Measurements from ENCODE around the gene RAPGEF6. TPM values are rescaled to one million over a fixed set of nuclear protein-coding genes. Genes with fewer than 3 reads are reported as not detected.

The RAPGEF6 gene
- total and polyA plus RNA-seq, 9 of the 15 experiments (the other 6 are each of a cell fraction or from before 2014, with no cell fraction given) = 2.7 to 23.4 (median 12.7) TPM

- no peak for TF ChIP-seq SMC3 (conservative IDR thresholded peaks at IDR 0.05; ENCODE audit: insufficient read depth, low read depth, low read length)
These were observed 203.2 kb downstream of the RAPGEF6 start (continued) for GRCh38 chr5:131431794-131432193.

- H2AFZ ChIP-seq (ENCODE audit: low read depth, low read length) = no peak overlapping the region
- ChIA-PET POLR2A (interaction anchor here (0.5 kb wide), 1 partner anchor 501 kb away, joined by 3 read pairs; no protein-coding TSS in a partner anchor), CTCF (ENCODE audit: low intra/inter-chr PET ratio) (no interaction called here)
- in situ Hi-C loops (cut with MboI) (loop anchor here (25.0 kb wide), 1 partner anchor 582 kb away; the partner anchor contains the start of gene ACSL6), intact Hi-C loops (cut with micrococcal nuclease) (no loop called here)
- H3K27me3 ChIP-seq (ENCODE audit: control insufficient read depth in 2 of 2, insufficient read depth in 2 of 2, low read length in 2 of 2) = no peaks in the 10 kb centered on the region
- FAIRE-seq (peak; percentile 73), DNase-seq (ENCODE audit: extremely low read depth in 1 of 4, low spot score in 3 of 4) (no peak), ATAC-seq (no peak)
- H4K20me1 ChIP-seq (replicated peaks; ENCODE audit: control insufficient read depth, insufficient read depth, low read length) = no peaks in the 10 kb centered on the region
- no TSS peak for BruUV-seq (replicated peaks)
- H3K36me3 ChIP-seq (ENCODE audit: control insufficient read depth, insufficient read depth, low read length) = peaks cover 80% of the 10 kb centered on the region
- no peak overlapping the region for H3K4me3 ChIP-seq
- no peaks in the 10 kb centered on the region for H3K9me1 ChIP-seq (ENCODE audit: control insufficient read depth, insufficient read depth, low read length)
- H3K79me2 ChIP-seq (ENCODE audit: control insufficient read depth, insufficient read depth, low read length) = no peaks in the 10 kb centered on the region
- no peak overlapping the region for H3K4me2 ChIP-seq (ENCODE audit: insufficient read depth, low read length)
- H3K4me1 ChIP-seq (replicated peaks in 1 of 2; ENCODE audit: control insufficient read depth in 2 of 2, insufficient read depth in 2 of 2, low read length in 2 of 2) = no peaks in the 10 kb centered on the region
- WGBS (ENCODE audit: insufficient coverage, low coverage, missing lambda C conversion rate) = 67% methylated on average over 1 of the region's 1 CpG
- TF ChIP-seq HLTF (IDR thresholded peaks at IDR 0.05) (no peak), ZNF644 (tag; IDR thresholded peaks at IDR 0.05; ENCODE audit: low read depth) (no peak), SMARCA4 (IDR thresholded peaks at IDR 0.05) (no peak), ARHGAP35 (IDR thresholded peaks at IDR 0.05; ENCODE audit: partially characterized antibody) (no peak), GTF2F1 (IDR thresholded peaks at IDR 0.05; ENCODE audit: low read depth, low read length) (no peak), ZNF778 (CRISPR knock-in tag; IDR thresholded peaks at IDR 0.05) (no peak), GTF2E2 (tag; IDR thresholded peaks at IDR 0.05) (no peak), POLR2A (conservative IDR thresholded peaks at IDR 0.05) (no peak), ZNF79 (CRISPR knock-in tag; IDR thresholded peaks at IDR 0.05; ENCODE audit: low read depth) (no peak), BRCA1 (IDR thresholded peaks at IDR 0.05) (no peak), BRCA1 (CRISPR knock-in tag; IDR thresholded peaks at IDR 0.05) (no peak), XRCC5 (IDR thresholded peaks at IDR 0.05; ENCODE audit: low read depth, low read length) (no peak), E4F1 (CRISPR knock-in tag; IDR thresholded peaks at IDR 0.05; ENCODE audit: borderline replicate concordance) (no peak), TCFL5 (CRISPR knock-in tag; conservative IDR thresholded peaks at IDR 0.05) (no peak), ZNF589 (CRISPR knock-in tag; IDR thresholded peaks at IDR 0.05; ENCODE audit: low read depth) (no peak), ZBTB33 (CRISPR knock-in tag; IDR thresholded peaks at IDR 0.05) (no peak), POLR2B (IDR thresholded peaks at IDR 0.05; ENCODE audit: low read depth, partially characterized antibody) (no peak), LCOR (CRISPR knock-in tag; IDR thresholded peaks at IDR 0.05) (no peak)
- no peaks in the 10 kb centered on the region for H3K9me3 ChIP-seq (replicated peaks; ENCODE audit: control insufficient read depth, insufficient read depth, low read depth, low read length)
- no peak overlapping the region for H3K27ac ChIP-seq (ENCODE audit: extremely low read depth, low read depth, low read length)
- no peak overlapping the region for H3K9ac ChIP-seq (ENCODE audit: insufficient read depth in 1 of 2, low read depth in 2 of 2, low read length in 2 of 2)
These were observed 204.2 kb downstream of the RAPGEF6 start for GRCh38 chr5:131430794-131431193.

Measured in K562 (cell line).